PC-9 (cell line): ENCODE measurements around the gene KLRB1.

ENCODE experiments used
- EZH2 ChIP-seq: fragments of 200-600 bp; sonication (generic); IDR thresholded peaks from 2 replicates; pipeline ENCODE4 v1.8.0; 2017; ENCODE audit warnings: antibody characterized with exemption, low read depth
- TF ChIP-seq, protein P1 (sequence below): fragments of 200-600 bp; sonication (generic); conservative IDR thresholded peaks from 2 replicates; pipeline ENCODE4 v1.6.1; 2017; ENCODE audit warnings: mixed run types, antibody characterized with exemption, mild to moderate bottlenecking, moderate library complexity

DNA sequence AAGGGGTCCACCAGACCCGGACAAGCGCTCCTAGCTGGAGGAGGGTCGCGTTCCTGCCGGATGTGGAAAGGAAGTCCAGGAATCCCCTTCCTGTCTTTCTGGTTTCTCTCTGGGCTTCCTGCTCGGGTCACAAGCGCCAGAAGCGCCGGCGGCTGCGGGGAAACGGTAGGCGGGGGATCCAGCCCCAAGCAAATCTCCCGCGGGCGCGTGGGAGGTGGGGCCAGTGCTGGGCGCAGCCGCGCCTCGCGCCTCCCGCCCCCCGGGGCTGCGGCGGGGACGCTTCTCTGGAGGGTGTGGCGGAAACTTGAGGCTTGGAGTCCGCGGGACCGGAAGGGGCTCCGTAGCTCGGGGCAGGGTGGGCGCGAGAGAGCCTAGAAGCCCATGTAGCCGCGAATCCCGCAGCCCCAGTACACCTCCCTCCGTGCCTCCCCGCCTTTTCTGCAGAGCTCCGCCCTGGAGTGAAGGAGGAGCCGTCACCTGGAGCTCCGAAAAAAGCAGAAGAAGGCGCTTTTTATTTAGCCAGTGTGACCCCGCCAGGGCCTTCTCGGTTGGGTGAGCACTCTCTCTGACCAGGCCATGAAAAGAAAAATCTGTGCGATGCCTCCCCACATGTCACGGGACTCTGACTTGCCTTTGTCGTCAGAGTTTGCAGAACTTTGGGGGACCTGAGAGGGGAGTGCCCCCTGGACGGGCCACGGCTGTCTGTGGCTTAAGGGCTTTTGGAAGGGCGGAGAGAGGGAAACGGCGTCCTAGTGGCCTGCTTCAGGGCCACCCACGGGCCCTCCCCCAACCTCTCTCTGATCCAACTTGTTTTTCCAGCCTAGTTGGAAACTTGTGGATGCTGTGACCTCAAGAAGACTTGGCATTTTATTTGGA lies 40.3 kb upstream of the KLRB1 start:
- TF ChIP-seq, protein P1, sequence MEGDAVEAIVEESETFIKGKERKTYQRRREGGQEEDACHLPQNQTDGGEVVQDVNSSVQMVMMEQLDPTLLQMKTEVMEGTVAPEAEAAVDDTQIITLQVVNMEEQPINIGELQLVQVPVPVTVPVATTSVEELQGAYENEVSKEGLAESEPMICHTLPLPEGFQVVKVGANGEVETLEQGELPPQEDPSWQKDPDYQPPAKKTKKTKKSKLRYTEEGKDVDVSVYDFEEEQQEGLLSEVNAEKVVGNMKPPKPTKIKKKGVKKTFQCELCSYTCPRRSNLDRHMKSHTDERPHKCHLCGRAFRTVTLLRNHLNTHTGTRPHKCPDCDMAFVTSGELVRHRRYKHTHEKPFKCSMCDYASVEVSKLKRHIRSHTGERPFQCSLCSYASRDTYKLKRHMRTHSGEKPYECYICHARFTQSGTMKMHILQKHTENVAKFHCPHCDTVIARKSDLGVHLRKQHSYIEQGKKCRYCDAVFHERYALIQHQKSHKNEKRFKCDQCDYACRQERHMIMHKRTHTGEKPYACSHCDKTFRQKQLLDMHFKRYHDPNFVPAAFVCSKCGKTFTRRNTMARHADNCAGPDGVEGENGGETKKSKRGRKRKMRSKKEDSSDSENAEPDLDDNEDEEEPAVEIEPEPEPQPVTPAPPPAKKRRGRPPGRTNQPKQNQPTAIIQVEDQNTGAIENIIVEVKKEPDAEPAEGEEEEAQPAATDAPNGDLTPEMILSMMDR, result 0 out of 2 replicates have a peak, but pooled peaks have one; percentile 10
- no peak for TF ChIP-seq EZH2
